ENCODE measurements around the gene IWS1. TPM values are rescaled to one million over a fixed set of nuclear protein-coding genes. Genes with fewer than 3 reads are reported as not detected.

Gene IWS1
- total RNA-seq (2022), result 47.6 and 48.9 TPM in 2 replicates
- percentile 95 among the genes with signal in this experiment for Bru-seq, nascent RNA
- percentile 89 among the genes with signal in this experiment for BruChase-seq, experiment 1, labeled RNA remaining after a 6-hour chase
- percentile 84 among the genes with signal in this experiment for BruChase-seq, experiment 2, labeled RNA remaining after a 2-hour chase
- long read RNA-seq, transcript IWS1-201 (14 exons, 2,958 nt), result major isoform, 37 of 51 reads
- long read RNA-seq, partial matches to known transcripts, result 6 of 51 reads
- long read RNA-seq, other reads (novel, unspliced or antisense), result 8 of 51 reads

DNA sequence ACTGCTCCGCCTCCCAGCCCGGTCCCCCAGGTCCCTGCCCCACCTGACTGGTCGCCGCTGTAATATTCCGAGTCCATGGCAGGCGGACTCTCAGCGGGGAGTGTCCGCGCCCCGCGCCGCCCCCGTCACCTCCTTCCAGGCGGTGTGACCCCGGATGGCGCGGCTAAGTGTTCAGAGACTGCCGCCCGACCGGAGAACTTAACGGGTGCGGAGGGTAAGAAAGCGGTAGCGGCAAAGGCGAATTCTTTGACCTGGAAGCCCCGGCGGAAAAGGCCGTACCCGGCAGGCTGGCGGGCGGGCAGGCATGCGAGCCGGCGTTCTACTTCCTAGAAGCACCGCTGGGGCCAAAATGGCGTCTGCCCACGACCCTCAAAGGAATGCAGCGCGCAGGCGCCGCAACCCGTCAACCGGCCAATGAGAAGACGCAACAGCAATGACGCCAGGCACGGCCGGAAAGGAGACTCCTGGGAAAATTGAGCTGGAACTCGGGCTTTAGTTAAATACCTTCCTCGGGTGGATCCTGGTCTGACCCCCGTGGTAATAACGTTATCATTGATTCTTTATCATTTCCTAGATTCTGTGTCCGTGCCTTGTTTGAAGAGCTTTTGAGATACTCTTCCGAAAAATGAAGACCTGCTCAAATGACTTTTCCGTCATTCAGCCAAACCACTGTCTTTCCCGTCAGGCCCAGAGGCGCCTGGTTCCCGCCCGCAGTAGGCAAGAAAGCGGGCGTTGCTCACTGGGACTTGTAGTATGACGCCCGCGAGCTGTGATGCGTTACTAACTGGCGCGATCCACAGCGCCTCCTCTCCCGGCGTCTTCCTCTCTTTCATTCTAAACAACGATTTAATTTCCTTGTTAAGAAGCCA, at the start of gene IWS1:
IWS1 (minus strand) TSS at position 358 of the 869 bp plus-strand sequence; CDS start at position 77, 281 bp downstream.
- Mint-ChIP-seq H3K9me3 (ENCODE audit: low read depth, unreplicated experiment) (no peaks in the 10 kb centered on the region), H3K27me3 (ENCODE audit: unreplicated experiment) (no peaks in the 10 kb centered on the region), H3K27ac (ENCODE audit: unreplicated experiment) (peak within 1 kb of the TSS; percentile 97)

GRCh38 chr2:127575941-127576432, 49.7 kb upstream of the IWS1 start:
- Mint-ChIP-seq H3K27me3 (ENCODE audit: unreplicated experiment) (peaks cover 56% of the 10 kb centered on the region), H3K4me3 (ENCODE audit: low read depth, unreplicated experiment) (no peak overlapping the region), H3K4me1 (ENCODE audit: low read depth, unreplicated experiment) (no peaks in the 10 kb centered on the region), H3K27ac (ENCODE audit: unreplicated experiment) (no peak overlapping the region), H3K36me3 (ENCODE audit: insufficient read depth, unreplicated experiment) (no peaks in the 10 kb centered on the region), H3K9me3 (ENCODE audit: low read depth, unreplicated experiment) (no peaks in the 10 kb centered on the region)
- CTCF ChIA-PET, result interaction anchor here (0.6 kb wide), 2 partner anchors 10 to 45 kb away, joined by 3 to 4 read pairs; no protein-coding TSS in a partner anchor
- TF ChIP-seq, protein P1, sequence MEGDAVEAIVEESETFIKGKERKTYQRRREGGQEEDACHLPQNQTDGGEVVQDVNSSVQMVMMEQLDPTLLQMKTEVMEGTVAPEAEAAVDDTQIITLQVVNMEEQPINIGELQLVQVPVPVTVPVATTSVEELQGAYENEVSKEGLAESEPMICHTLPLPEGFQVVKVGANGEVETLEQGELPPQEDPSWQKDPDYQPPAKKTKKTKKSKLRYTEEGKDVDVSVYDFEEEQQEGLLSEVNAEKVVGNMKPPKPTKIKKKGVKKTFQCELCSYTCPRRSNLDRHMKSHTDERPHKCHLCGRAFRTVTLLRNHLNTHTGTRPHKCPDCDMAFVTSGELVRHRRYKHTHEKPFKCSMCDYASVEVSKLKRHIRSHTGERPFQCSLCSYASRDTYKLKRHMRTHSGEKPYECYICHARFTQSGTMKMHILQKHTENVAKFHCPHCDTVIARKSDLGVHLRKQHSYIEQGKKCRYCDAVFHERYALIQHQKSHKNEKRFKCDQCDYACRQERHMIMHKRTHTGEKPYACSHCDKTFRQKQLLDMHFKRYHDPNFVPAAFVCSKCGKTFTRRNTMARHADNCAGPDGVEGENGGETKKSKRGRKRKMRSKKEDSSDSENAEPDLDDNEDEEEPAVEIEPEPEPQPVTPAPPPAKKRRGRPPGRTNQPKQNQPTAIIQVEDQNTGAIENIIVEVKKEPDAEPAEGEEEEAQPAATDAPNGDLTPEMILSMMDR (IDR thresholded peaks at IDR 0.05; ENCODE audit: unreplicated experiment), result no peak
- BruUV-seq (replicated peaks), result no TSS peak
- DNase-seq, result no peak
- intact Hi-C loops (cut with micrococcal nuclease; ENCODE audit: unreplicated experiment), result no loop called here

More for the DNA sequence above, at the start of gene IWS1:
- Mint-ChIP-seq H3K36me3 (ENCODE audit: insufficient read depth, unreplicated experiment) (peaks cover 41% of the 10 kb centered on the region), H3K4me1 (ENCODE audit: low read depth, unreplicated experiment) (peaks cover 31% of the 10 kb centered on the region), H3K4me3 (ENCODE audit: low read depth, unreplicated experiment) (peak within 1 kb of the TSS; percentile 87)
- CTCF ChIA-PET, result interaction anchor here (0.8 to 1.0 kb wide), 3 partner anchors 47 to 169 kb away, joined by 3 to 5 read pairs (median 3); no protein-coding TSS in a partner anchor
- DNase-seq, result peak; percentile 93
- TF ChIP-seq, protein P1 (IDR thresholded peaks at IDR 0.05; ENCODE audit: unreplicated experiment), result no peak
- TSS peak; percentile 95 for BruUV-seq (replicated peaks)
- intact Hi-C loops (cut with micrococcal nuclease; ENCODE audit: unreplicated experiment), result loop anchor here (5.0 kb wide), 1 partner anchor 171 kb away; no protein-coding TSS in a partner anchor

- H3K4me1 Mint-ChIP-seq (ENCODE audit: low read depth, unreplicated experiment), result no peaks in the 10 kb centered on the region
- intact Hi-C loops (cut with micrococcal nuclease; ENCODE audit: unreplicated experiment), result no loop called here
- peaks cover 63% of the 10 kb centered on the region for H3K27me3 Mint-ChIP-seq (ENCODE audit: unreplicated experiment)
- H3K9me3 Mint-ChIP-seq (ENCODE audit: low read depth, unreplicated experiment), result no peaks in the 10 kb centered on the region
- H3K4me3 Mint-ChIP-seq (ENCODE audit: low read depth, unreplicated experiment), result no peak overlapping the region
- no TSS peak for BruUV-seq (replicated peaks)
- no peak for DNase-seq
- no peaks in the 10 kb centered on the region for H3K36me3 Mint-ChIP-seq (ENCODE audit: insufficient read depth, unreplicated experiment)
- CTCF ChIA-PET, result interaction anchor here (0.6 kb wide), 1 partner anchor 46 kb away, joined by 4 read pairs; no protein-coding TSS in a partner anchor
- TF ChIP-seq, protein P1 (IDR thresholded peaks at IDR 0.05; ENCODE audit: unreplicated experiment), result no peak
- no peak overlapping the region for H3K27ac Mint-ChIP-seq (ENCODE audit: unreplicated experiment)
Observed at GRCh38 chr2:127575185-127575765, 49.0 kb upstream of the IWS1 start.

DNA sequence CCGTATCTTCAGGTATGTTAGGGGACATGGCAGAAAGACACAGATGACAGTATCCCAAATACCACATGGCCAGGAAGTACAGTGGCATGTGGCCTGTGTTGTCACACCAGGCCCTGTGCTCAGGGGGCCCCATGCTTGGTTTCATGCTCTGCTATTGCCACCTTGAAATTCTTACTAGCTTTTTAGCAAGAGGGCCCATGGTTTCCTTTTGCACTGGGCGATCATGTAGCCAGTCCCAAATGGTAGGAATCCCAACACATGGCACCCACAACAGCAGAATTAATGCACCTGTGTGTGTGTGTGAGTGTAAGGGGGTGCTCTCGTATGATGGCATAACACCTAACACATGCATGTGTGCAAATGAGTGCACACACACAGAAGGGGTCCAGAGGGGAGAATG, 48.4 kb upstream of the IWS1 start:
- intact Hi-C loops (cut with micrococcal nuclease; ENCODE audit: unreplicated experiment), result no loop called here
- no peak overlapping the region for H3K4me3 Mint-ChIP-seq (ENCODE audit: low read depth, unreplicated experiment)
- no peaks in the 10 kb centered on the region for H3K36me3 Mint-ChIP-seq (ENCODE audit: insufficient read depth, unreplicated experiment)
- no TSS peak for BruUV-seq (replicated peaks)
- H3K4me1 Mint-ChIP-seq (ENCODE audit: low read depth, unreplicated experiment), result no peaks in the 10 kb centered on the region
- no peak for DNase-seq
- no peaks in the 10 kb centered on the region for H3K9me3 Mint-ChIP-seq (ENCODE audit: low read depth, unreplicated experiment)
- peaks cover 68% of the 10 kb centered on the region for H3K27me3 Mint-ChIP-seq (ENCODE audit: unreplicated experiment)
- CTCF ChIA-PET, result no interaction called here
- TF ChIP-seq, protein P1 (IDR thresholded peaks at IDR 0.05; ENCODE audit: unreplicated experiment), result no peak
- no peak overlapping the region for H3K27ac Mint-ChIP-seq (ENCODE audit: unreplicated experiment)

Measured in Calu3 (cell line).